HCT116 (cell line): ENCODE results near the gene NDUFS8.

ENCODE experiments used
- CTCF ChIP-seq, 3 experiments: fragments of 200-600 bp in 1 of 3; sonication (generic) in 1 of 3; IDR thresholded peaks in 2 of 3; conservative IDR thresholded peaks in 1 of 3; 2 replicates each; pipeline ENCODE4 v1.5.1; 2012 to 2017; ENCODE audit warnings: low read depth in 2 of 3, low read length in 2 of 3, antibody characterized with exemption in 1 of 3, borderline replicate concordance in 1 of 3, control low read depth in 1 of 3, mild to moderate bottlenecking in 1 of 3, mixed read lengths in 1 of 3, mixed run types in 1 of 3, moderate library complexity in 1 of 3; ENCODE audit not compliant: insufficient read depth in 1 of 3
- EZH2 ChIP-seq: fragments of 200-600 bp; sonication (generic); IDR thresholded peaks from 2 replicates; pipeline ENCODE4 v1.6.1; 2017; ENCODE audit warnings: antibody characterized with exemption, mixed run types
- EZH2phosphoT487 ChIP-seq: fragments of 200-600 bp; IDR thresholded peaks from 2 replicates; pipeline ENCODE4 v1.6.1; 2018; ENCODE audit warnings: antibody characterized with exemption, borderline replicate concordance
- FOSL1 ChIP-seq: IDR thresholded peaks from 2 replicates; pipeline ENCODE4 v1.6.1; 2012; ENCODE audit warnings: low read depth
- POLR2A ChIP-seq: IDR thresholded peaks from 2 replicates; pipeline ENCODE4 v1.7.0; 2011; ENCODE audit warnings: borderline replicate concordance; ENCODE audit not compliant: insufficient read depth, insufficient read length; ENCODE audit errors: extremely low read depth
- POLR2AphosphoS5 ChIP-seq: IDR thresholded peaks from 2 replicates; pipeline ENCODE4 v1.6.1; 2011; ENCODE audit warnings: mild to moderate bottlenecking, low read depth, low read length, moderate library complexity
- RAD21 ChIP-seq: IDR thresholded peaks from 2 replicates; pipeline ENCODE4 v1.6.1; 2012; ENCODE audit warnings: low read depth, mild to moderate bottlenecking
- SRF ChIP-seq: IDR thresholded peaks from 2 replicates; pipeline ENCODE4 v1.6.1; 2012; ENCODE audit warnings: low read depth
- TCF7L2 ChIP-seq: IDR thresholded peaks from 2 replicates; pipeline ENCODE4 v1.7.0; 2011; ENCODE audit warnings: borderline replicate concordance, inconsistent platforms; ENCODE audit not compliant: insufficient read depth, insufficient read length; ENCODE audit errors: extremely low read depth
- YY1 ChIP-seq: IDR thresholded peaks from 2 replicates; pipeline ENCODE4 v1.6.1; 2011; ENCODE audit warnings: low read length, low read depth, moderate library complexity, mild to moderate bottlenecking; ENCODE audit not compliant: insufficient replicate concordance; ENCODE audit errors: extremely low read depth
- ZNF274 ChIP-seq: fragments of 200-500 bp; sonication (Bioruptor generic); IDR thresholded peaks from 2 replicates; pipeline ENCODE4 v1.6.1; 2014; ENCODE audit warnings: mild to moderate bottlenecking, low read depth, low read length, inconsistent platforms

- no peak for TF ChIP-seq POLR2AphosphoS5
- no peak for TF ChIP-seq EZH2
- no peak for TF ChIP-seq CTCF (IDR thresholded peaks at IDR 0.05 in 2 of 3, conservative IDR thresholded peaks at IDR 0.05 in 1 of 3; ENCODE audit: borderline replicate concordance in 1 of 3, insufficient read depth in 1 of 3, low read depth in 2 of 3, low read length in 2 of 3)
- TF ChIP-seq POLR2A, result no peak
- TF ChIP-seq RAD21, result no peak
- no peak for TF ChIP-seq ZNF274
- no peak for TF ChIP-seq TCF7L2
- TF ChIP-seq SRF, result no peak
- TF ChIP-seq FOSL1, result no peak
- no peak for TF ChIP-seq EZH2phosphoT487
- no peak for TF ChIP-seq YY1
Measured at GRCh38 chr11:68040101-68040956, 9.8 kb downstream of the NDUFS8 start.
